Smooth muscle cell of the brain vasculature (primary cell): ENCODE measurements around the gene CCDC136.

Source experiments
- DNase-seq: peaks from one replicate; pipeline ENCODE4 v3.0.0-alpha.2; 2012; ENCODE audit warnings: low read depth, low spot score

CCDC136 gene

DNA sequence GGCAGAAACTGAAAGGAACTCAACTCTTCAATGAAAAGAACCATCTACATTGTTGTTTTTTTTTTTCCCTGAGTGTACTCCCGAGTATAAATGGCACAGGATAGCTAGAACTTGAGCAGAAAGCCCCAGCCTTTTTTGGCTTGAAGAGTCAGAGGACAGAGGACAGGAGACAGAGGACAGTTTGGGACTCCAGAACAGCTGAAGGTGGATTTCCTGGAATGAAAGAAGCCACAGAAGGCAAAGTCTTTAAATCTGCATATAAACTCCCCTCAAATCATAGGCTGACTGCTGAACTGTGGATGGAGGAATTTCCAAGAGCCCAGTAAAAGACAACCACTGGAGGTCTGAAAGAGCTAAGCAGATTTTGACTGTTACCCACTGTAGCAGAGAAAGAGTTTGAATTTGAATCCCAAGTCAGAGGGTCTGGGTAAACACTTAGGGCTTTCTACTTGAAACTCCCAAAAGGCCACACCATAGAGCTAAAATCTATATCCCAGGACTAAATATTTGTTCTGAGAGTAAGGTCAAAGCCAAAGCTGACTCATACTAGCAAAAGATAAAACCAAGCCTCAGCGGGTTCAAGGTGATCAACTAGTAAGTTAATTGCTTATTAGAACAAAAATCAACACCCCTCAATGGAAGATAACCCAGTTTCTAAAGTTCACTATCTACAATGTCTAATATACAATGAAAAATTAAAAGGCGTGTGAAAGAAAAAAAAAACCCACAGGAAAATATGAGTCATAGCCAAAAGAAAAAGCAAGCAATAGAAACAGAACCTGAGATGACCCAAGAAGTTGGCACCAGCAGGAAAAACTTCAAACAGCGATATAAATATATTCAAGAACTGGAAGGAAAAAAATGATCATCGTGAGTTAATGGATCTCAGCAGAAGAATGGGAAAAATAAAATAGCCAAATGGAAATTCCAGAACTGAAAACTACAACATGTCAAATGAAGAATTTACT is 14.3 kb upstream of the CCDC136 start:
- DNase-seq, result no peak

DNA sequence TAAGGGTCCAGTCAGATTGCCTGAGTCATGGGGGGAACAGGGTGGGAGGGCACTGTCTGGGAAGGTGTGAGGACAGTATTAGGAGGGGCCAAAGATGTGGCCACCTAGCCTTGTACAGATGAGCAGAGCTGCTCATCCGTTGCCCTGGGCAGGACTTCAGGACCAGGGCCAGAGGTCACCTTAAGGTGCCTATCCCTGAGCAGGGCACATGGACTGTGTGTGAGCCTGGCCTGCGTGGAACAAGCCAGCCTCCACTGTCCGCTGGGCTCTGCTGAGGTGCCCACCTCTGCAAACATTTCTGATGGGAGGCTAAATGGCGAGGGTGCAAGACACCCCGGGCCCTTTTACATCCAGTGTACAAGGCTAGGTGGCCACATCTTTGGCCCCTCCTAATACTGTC is 12.8 kb upstream of the CCDC136 start:
- no peak for DNase-seq

GRCh38 chr7:128781126-128781525 is 10.6 kb upstream of the CCDC136 start:
- no peak for DNase-seq

DNA sequence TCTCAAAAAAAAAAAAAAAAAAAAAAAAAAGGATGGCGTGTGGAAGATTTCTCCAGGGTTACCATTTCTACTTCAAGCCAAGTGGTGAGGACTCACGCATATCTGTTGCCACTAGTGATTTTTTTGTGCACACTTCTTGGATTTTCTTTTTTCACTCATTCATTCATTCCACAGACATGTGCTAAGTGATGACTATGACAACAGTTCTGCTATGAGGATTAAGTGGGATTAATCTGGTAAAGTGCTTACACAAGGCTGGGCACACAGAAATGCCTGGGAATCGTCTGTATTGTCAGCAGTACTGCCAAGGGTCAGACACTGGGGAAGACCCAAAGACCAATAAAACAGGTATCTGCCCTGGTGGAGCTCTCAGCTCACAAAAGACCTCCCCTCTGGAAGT is 9.9 kb upstream of the CCDC136 start:
- no peak for DNase-seq

- DNase-seq, result peak; percentile 54
Observed at GRCh38 chr7:128783143-128783861, 8.5 kb upstream of the CCDC136 start.

DNA sequence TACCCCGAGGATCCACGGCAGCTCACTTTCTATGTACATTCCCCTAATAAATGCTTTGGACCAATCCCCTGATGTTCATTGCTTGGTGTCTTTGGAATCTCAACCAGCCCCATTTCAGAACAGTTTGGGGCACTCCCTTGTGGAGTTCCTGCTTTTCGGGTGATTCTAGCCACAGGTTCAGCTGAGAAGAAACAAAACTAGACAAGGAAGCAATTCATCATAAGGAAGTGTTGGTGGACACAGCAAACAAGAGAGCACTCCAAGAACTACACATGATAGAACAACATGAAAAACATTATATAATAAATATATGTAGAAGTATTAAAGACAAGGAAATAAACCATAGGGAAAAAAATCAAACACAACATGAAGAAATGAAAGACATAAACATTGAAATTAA is 6.0 kb upstream of the CCDC136 start:
- no peak for DNase-seq

DNA sequence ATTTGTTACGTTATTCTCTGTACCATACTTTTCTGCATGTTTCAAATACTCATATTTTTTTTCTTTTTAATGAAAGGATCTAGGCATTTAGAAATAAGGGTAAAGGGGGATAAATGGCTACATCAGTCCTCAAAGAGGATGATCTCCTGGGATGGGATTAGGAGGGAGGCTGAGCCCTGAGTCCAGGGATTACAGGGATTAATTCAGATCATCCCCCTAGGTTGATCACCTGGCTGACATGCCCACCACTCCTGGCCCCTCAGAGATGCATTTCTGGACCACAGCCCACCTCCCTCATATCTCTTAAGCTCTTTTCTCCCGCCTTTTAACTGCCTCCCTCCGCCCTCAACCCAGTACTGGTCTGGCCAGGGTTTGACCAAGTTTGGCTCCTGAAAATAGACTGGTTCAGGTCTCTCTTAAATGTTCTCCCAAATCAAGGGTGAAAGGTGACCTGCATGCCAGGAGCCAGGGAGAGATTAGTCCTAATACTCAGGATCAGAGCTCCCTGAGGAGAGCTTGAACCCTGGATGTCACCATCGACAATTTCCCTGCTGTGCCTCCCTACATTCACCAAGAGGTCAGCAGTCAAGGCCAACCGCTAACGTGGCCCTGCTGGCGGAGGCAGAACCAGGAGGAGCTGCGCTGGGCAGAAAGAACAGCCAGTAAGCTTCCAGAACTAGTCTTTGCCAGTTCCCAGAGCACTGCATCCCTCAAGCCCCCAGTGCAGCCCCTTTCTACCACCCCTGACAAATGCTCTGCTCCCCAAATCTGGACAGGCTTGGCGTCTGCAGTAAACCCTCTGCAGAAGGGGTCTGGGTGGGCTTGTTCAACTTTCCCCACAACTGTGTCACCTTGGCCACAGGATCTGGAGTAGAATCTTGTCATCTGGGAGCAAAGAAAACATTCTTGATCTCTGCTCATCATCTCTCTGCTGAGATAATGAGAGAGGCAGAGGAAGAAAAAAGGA is 3.0 kb upstream of the CCDC136 start:
- no peak for DNase-seq

GRCh38 chr7:128790315-128791041 is 1.3 kb upstream of the CCDC136 start:
- DNase-seq, result no peak

DNA sequence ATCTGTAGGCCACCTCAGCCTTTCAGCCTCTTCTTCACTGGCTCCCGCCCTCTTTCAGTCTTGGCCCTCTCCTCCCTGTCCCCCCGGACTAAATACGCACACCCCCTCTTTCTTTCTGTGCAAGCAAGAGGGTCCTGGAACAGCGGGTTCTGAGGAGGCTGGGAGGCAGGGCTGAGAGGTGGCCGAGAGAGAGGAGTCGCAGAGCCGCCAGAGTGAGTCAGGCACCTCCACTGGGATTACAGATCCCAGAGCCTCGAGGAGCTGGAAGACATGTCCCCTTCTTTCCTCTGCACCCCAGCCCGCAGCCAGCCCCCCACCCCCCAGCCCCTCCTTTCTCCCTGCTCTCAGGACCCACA is 182 bp downstream of the CCDC136 start:
- DNase-seq, result no peak

- no peak for DNase-seq
Observed at GRCh38 chr7:128792471-128793180, 858 bp downstream of the CCDC136 start.

DNA sequence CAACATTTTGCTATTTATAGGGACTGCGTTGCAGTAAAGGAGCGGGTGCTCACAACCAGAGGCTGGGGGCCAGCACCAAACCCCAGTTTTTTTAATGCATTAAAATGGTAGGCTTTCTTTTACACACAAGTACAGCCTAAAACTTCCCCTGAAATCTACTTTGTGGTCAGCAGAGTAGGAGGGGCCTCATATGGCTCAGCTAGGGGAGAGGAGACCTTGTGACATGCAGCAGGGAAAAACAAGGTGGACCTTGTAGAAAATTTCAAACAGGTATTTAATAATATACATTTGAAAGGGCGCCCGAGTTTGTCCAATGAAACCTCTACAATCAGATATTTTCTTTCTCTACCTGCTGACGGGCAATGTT is 1.4 kb downstream of the CCDC136 start:
- no peak for DNase-seq

- DNase-seq, result no peak
Observed at GRCh38 chr7:128794020-128794419, 2.3 kb downstream of the CCDC136 start.

- DNase-seq, result no peak
Observed at GRCh38 chr7:128794436-128794835, 2.7 kb downstream of the CCDC136 start.

DNA sequence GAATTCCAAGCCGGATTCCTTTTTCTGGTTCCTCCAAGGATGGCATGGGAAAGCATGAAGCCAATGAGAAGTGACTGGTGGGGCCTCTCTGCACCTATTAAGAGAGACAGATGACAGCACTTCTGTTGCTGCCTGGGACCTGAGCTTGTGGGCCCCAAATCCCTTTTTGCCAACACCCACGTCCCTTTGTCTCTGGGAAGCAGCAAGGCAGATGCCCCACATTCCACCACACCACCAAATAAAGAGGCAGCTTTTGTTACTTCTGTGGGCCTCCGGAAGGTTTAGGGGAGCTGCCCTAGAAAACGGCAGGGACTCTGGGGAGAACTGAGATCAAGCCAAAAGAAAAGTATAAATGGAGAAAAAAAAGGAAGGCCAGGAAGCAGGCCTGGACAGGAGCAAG is 3.4 kb downstream of the CCDC136 start:
- DNase-seq, result no peak

GRCh38 chr7:128796327-128796726 is 4.6 kb downstream of the CCDC136 start:
- no peak for DNase-seq

- no peak for DNase-seq
Observed at GRCh38 chr7:128799451-128799850, 7.7 kb downstream of the CCDC136 start.

DNA sequence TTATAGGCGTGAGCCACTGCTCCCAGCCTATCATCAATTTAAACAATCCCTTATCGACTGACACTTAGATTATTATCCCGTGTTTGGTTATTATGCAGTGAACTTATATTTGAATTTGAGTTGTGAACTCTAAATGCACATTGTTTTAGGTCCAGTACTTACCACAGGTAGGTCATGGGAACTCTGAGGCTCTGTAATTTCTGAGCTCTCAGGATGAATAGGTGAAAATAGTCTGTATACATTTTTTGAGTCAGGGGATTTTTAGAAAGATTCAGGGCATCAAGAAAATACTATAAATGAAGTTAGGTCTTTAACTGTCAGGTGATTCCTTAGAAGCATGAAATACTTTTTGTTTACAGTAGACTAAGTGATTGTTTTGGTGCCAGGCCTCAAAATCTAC is 8.8 kb downstream of the CCDC136 start:
- no peak for DNase-seq

GRCh38 chr7:128801003-128801402 is 9.2 kb downstream of the CCDC136 start:
- DNase-seq, result no peak

GRCh38 chr7:128801667-128802418 is 10.1 kb downstream of the CCDC136 start:
- no peak for DNase-seq

- DNase-seq, result no peak
Observed at GRCh38 chr7:128804484-128804883, 12.7 kb downstream of the CCDC136 start.
